ENCODE data around the gene RAB6B.

Gene RAB6B

DNA sequence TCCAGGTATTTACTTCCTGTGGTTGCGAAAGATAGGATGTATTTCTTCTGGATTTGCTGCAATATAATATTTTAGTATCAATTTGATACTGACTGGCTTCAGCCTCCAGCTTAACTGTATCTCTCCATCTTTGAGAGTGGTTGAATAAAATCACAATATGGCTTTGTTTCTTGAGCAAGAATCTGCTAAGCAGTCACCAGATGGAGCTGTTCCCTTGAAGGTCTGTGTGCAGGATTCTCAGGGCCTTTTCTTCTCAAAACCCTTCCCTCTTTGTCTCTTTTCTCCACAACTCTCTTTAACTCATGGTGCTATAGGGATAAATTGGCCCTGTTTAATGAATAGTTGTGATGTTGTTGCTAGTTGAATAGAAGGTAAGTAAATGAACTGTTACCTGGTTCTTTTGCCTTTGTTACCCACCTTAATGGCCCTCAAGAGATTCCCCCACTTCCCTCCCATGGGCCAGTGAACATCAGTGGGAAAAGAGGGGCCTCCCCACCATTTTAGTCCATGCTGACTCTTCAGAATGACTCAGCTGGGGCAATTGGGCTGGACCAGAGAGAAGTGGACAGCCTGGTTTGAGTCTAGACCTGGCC lies 34.8 kb upstream of the RAB6B start:
- DNase-seq (ENCODE audit: low read depth in 2 of 2): no peak

DNA sequence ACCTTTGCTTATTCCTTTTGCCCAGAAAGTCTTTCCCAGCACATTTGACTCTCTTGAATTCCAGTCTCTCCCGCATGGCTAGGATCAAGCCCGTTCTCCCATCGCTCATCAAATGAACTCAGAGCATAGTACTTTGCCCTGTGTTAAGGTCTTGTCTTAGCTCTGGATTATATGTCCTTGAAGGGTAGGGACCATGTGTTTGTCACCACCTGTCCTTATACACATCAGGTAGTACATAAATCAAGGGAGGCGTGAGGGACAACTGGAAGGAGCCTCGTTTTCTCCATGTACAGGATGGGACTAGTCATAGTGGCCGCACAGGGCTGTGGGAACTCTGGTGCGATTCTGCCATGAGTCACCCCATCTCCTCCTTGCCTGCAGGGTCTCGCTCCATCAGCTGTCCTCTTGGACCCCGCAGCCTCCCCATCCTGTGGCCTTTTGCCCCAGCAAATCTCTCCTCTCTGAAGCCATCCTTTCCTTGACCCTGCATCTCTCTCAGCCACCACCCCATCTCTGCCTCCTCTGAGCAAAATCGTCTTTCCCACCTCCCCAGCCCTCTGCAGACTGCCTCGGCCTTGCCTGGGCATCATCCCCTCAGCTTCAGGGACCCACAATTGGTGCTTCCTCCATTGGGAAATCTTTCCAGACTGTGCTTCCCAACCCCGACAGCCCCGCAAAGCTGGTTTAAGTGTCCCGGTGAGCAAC lies 33.4 kb upstream of the RAB6B start:
- DNase-seq (ENCODE audit: low read depth in 2 of 2): no peak

DNA sequence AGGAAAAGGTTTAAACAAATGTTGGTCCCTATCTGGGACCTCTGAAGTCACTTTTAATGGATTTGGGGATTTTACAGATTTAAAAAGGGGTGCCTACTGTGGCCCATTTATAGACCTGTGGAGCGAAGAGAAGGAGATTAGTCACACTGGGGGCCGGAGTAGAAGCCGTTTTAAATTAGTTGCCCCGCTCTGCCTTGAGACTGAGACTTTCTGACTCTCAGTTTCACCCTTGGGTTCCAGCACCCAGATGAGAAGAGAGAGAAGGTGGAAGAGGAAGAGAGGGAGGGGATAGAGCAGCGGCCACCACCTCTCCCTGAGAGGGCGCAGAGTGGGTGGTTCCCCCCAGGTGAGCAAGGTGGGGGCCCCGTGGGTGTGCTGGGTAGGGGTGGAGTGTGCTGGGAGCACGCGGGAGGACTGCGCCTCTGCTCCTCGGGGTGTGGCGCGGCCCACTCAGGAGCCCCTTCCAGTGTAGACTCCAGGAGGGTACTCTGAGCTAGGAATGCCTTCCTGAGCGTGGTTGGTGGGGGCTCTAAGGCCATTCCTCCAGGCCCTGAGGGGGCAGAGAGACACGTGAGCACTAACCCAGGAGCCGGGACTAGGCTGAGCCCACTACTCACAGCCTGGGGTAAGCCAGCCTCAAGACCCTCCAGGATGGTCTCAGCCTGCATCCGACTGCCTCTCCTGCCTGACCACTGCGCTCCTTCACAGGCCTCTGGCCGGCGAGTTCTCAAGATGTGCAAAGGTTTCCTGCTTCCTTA lies 32.6 kb upstream of the RAB6B start:
- DNase-seq (ENCODE audit: low read depth in 2 of 2): no peak

DNA sequence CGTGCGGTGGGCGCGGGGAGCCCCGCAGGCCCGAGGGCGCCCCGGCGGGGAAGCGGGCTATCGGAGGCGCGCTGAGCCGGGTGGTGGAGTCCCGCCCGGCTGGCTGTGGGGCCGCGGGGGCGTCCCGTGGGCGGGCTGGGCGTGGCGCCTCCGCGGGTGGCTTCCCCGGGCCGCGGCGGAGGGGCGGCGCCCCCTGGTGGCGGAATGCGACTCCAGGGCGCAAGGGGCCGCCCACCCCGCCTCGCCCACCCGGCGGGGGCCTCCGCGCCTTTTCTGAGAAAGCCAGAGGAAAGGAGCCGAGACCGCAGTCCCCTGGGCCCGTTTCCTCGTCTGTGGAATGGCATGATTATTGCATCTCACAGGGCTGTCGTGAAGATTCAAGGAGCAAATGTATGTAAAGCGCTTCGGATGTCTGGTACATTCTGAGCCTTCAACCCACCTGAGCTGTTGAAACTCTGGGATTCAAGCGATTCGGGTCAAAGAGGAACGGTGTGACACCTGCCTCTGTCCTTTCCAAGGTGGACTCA lies 31.9 kb upstream of the RAB6B start:
- DNase-seq (ENCODE audit: low read depth in 2 of 2): peak; percentile 11 to 53

DNA sequence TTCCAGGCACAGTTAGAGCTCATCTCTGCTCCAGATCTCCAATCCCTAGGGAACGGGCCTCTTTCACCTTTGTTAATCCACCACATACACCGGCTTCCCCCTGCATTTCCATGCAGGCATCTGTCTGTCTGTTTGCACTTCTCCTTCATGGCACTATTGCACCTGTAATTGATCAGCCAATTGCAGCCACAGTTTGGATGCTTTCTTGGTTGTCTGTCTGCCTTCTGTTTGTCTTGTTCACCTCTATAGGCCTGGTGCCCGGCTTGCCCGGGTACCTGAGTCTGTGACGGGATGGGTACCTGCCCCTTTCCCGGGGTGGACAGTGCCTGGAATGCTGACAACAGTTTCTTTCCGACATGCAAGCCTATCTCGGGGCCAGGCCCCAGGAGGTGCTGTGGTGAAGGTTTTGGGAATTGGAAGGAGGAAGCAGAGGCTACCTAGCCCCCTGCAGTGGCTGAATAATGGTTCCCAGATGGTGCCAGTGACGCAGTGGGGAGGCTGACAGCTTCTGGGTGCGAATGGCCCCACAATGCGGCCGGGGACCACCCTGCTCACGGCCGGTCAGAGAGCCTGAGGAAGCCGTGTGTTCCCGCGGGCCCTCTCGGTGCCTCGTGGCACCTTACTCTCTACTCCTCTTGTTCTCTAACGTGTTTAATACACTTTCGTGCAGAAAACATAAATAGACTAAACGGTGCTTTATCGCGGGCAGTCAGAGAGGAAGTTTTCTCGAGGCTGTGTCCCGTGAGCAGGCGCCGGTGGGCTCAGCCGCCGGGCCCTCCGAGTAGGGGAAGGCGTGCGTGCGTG lies 31.3 kb upstream of the RAB6B start:
- DNase-seq (ENCODE audit: low read depth in 2 of 2): no peak

DNA sequence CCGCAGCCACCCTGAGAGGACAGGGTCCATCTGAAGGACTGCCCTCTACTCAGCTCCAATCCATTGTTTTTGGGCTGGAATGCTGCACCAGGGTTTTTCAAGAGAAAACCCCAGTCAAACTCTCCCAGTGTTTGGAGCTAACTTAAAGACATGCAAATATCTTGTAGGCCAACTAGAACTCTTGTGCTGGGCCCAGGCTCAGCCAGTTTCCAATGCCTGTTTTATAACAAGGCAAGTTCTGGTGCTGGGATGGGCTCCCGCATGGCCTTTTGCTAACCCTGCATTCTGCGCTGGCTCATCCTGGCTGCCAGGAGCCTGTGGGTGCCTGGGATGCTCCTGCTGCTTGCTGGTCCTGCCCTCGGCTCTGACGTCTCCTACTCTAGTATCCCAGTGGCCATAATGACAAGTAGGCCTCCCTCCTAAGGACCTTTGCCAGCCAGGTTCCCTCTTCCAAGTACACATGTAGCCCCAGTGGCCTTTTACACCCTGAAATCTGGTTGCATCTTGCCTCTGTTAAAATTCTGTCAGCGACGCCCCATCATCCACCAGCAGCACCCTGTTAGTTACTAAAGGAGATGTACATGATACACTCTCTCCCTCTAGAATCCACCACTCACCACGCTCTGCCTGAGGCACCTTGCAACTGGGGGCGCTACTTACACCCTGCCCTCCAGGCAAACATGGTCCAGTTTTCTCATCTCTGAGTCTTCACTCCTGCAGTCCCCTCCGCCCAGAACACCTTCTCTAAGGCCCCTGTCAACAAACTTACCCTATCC lies 30.5 kb upstream of the RAB6B start:
- no peak for DNase-seq (ENCODE audit: low read depth in 2 of 2)

DNA sequence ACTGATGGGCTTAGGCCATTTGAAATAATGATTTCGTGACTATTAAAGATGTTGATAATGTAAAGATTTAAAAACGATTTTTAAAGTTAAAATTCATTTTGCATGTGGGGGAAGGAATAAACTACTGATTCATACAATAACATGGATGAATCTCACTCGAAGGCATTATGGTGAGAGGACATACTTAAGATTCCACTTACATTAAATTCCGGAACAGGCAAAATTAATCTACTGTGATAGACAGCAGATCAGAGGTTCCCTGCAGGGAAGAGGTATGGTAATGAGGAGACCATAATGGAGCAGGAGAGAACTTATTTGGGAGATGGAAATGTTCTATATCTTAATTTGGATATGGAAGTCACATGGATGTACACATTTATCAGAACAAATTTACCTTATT lies 28.4 kb upstream of the RAB6B start:
- no peak for DNase-seq (ENCODE audit: low read depth in 2 of 2)

DNA sequence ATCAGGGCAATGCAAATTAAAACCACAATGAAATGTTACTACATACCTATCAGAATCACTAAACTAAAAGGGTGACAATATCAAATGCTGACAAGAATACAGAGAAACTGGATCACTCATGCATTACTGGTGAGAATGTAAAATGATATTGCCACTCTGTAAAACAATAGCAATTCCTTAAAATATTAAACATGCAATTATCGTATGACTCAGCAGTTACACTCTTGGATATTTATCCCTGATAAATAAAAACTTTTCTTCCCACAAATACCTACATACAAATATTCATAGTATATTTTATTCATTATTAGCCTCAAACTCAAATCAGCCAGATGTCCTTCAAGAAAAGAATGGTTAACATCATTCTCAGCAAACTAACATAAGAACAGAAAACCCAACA lies 25.9 kb upstream of the RAB6B start:
- no peak for DNase-seq (ENCODE audit: low read depth in 2 of 2)

DNA sequence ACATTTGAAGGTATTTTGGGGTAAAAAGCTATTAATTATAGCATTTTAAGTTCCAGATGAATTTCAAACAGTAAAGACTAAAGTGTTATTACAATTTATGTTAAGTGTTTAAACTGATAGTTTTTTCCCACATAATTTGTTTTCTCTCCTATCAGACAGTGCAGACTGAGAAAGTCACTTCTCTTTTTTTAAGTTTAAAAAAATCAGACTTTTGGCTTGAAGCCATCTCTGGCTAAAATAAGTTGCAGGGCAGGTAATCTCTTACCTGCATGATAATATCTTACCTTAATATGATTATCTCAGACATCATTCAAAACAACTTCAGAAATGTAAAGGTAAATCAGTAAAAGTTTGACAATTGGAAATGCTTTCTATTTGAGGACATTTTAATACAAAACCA lies 21.5 kb upstream of the RAB6B start:
- DNase-seq (ENCODE audit: low read depth in 2 of 2): no peak

DNA sequence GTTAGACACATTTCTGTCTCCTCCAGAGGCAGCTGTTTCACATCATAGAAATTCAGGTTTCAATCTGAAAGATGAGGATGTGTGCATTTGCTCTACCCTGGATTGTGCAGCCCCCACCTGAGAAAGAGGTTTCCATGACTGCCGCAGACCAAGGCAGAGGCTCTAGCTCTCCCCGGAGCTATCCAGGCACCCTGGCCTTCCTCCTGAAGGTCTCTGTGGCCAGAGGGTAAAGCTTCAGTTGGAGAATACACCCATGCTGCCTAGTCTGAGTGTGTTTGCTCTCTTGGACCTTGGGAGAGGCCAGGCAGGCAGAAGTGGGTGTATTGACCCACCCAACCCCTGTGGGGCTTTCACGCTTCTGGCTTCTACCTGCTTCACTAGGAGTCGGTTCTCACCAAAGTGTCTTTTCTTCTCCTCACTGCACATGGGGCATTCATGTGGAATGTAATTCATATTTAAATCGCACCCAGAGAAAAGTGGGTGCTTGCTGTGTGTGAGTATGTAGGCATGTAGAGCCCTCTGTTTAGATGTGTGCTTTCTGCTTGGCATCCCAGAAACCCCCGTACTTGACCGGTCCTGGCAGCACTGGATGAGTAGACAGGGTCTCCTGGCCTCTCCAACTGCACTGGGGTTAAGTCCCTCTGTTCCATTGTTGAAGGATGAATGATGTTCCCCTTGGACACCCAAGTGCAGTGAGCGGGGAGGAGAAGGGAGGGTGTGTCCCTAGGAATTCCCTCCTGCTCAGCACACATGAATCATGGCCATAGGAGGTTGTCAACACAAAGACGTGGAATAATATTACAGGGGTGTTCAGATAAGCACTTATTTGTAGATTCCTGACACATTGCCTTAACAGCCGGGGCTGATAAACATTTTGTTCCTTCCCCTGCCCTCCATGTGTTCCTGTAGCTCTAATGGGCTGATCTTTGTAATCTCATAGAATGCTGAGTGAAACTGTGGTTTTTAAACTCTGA lies 20.3 kb upstream of the RAB6B start:
- DNase-seq (ENCODE audit: low read depth in 2 of 2): no peak

DNA sequence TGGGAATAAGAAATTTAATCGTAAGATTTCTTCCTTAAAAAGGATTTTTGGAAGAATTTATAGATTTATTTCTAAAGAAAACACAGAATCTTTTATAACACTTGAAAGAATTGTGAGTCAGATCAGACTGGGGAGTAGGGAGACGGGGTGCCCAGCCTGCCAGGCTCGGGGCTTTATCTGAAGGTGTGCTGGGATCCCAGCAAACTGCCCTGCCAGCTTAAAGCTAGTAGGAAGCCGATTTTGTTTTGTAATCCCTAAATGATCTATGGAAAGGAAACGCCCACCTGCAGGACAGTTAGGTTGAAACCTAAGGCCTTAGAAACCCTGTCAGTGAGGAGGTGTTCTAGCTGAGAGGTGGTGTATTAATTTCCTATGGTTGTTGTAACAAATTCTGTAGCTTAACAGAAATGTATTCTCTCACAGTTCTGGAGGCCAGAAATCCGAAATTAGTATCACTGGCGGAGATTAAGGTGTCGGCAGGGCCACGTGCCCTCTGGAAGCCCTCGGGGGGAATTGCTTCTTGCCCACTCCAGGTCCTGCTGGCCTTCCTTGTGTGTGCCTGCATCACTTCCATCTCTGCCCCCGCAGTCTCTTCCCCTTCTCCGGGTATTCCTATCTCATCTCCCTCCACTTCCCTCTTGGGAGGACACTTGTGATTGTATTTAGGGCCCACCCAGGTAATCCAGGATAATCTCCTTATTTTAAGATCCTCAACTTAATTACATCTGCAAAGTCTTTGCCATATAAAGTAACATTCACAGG lies 19.3 kb upstream of the RAB6B start:
- DNase-seq (ENCODE audit: low read depth in 2 of 2): no peak

DNA sequence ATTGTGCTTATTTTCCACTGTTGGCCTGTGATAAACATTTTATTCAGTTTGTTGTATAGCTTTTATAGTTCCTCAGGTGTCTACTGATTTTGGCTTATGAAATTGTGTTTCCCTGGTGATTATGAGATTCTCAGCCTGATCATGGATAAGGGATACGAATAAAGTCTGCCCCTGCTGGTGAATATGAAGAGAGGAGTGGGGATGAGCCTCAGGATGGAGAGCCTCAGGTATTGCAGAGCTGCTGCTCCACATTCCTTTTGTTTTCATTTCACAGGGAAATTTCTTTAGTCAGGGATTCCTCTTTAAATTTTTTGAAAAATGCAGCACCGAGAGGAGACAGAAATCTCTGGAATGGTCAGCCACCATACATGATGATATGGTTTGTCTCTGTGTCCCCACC lies 14.7 kb upstream of the RAB6B start:
- no peak for DNase-seq (ENCODE audit: low read depth in 2 of 2)

DNA sequence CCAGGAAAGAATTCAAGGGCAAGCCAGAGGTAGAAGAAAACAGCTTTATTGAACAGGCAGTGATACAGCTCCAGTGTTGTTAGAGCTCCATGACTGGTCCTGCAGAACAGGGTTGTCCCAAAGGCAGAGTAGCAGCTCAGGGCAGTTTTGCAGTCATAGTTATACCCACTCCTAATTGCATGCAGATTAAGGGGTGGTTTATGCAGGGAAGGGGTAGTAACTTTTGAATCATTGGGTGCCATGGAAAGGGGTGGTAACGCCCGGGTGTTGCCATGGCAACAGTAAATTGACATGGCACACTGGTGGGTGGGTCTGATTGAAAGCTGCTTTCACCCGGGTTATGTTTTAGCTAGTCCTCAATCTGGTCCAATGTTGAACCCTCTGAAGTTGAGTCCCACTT lies 9.7 kb upstream of the RAB6B start:
- no peak for DNase-seq (ENCODE audit: low read depth in 2 of 2)

DNA sequence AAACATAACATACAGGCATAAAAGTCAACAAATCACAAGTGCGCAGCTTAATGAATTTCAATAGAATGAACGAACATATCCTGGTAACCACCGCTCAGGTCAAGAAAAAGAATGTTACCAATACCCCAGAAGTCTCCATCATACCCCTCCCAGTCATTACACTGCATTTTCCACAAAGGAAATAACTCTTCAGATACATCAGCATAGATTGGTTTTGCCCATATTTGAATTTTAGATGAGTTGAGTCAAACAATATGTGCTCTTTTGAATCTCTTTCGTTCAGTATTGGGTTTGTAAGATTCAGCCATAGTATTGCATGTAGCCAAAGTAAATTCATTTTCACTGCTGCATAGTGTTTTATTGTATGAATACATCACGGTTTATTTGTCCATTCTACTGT lies 6.2 kb upstream of the RAB6B start:
- no peak for DNase-seq (ENCODE audit: low read depth in 2 of 2)

DNA sequence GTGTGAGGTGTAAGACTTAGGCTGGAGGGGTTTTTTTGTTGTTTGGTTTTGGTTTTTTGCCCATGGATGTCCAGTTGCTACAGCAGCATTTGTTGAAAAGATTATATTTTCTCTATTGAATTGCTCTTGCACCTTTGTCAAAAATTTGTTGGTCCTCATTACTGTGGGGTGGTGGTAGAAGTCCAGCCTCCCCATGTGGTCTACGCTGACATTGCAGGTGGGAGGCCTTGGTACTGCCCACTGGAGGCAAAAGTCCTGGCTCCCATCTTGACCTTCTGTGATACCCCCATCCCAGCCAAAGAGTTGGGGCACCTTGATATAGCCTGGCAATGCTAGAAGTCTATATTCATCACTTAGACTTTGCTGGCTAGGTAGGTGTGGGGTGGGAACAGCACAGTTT lies 5.4 kb upstream of the RAB6B start:
- no peak for DNase-seq (ENCODE audit: low read depth in 2 of 2)

DNA sequence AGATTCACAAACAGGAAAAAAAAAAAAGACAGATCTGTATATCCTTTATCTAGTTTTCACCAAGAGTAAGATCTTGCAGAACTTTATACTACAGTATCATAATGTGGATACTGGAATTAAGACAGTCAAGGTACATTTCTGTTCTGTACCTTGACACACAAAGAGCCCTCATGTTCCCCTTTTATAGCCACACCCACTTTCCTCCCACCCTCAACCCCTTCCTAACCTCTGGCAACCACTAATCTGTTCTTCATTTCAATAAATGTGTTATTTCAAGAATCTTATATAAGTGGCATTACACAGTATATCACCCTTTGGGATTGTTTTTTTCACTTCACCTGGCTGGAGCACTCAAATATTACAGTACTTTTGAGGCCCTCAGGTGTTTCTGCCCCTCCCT lies 3.6 kb upstream of the RAB6B start:
- no peak for DNase-seq (ENCODE audit: low read depth in 2 of 2)

DNA sequence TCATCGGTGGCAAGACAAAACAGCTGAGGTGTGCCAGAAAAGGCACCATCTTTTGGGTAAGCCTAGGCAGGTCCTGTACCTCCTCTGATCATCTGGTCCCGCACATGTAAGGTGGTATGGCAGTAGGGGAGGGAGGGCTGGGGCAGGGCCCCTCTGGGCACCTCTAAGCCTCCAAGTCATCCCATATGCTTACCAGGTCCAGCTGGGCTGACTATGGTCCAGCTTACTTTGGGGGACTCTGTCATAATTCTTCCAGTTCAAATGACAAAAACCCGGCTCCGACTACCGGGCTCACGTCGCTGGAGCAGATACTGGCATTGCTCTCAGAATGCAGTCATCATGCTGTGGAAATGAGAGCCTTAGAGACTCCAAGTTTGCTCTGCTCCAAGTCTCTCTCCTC lies 1.9 kb upstream of the RAB6B start:
- DNase-seq (ENCODE audit: low read depth in 2 of 2): no peak

DNA sequence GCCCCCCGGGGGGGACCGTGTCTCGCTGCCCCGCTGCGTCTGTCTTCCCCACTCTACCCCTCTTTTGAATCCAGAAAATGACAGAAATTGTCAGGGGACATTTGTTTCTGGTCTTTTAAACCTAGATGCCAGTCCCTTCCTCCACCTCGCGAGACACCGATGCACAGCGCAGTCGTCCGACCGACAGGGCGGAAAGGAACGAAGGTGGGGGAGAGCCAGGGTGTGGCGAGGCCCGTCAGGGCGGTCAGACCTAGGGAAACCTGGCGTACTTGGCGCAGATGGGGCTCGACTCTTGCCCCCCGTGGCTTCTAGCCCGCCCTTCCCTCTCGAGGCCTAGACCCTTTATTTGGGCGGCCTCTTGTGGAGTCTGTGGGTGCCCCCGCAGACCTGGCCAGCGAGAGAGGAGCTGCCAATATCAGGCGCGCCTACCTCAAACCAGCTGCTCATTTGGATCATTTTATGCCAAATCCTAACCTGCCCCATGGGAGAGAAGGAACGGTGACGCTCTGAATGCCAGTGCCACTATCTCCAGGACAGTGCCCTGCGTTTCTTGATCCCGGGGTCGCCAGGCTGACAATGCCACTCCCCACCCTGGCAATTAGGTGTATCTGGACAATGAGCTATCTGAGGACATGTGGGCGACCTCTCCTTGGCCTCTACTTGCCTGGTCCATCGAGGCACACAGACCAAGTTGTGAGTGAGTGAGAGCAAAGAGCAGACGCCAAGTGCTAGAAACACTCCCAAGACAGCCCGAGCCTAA lies 500 bp upstream of the RAB6B start:
- no peak for DNase-seq (ENCODE audit: low read depth in 2 of 2)
